Gastrocnemius medialis (tissue), 4 donors: ENCODE data around the gene OR6B3.

Experiments
- POLR2A ChIP-seq, 2 donors: fragments of 450-650 bp; IDR thresholded peaks; one replicate each; pipeline ENCODE4 v1.6.1; 2017; ENCODE audit warnings: antibody characterized with exemption in 2 of 2, mild to moderate bottlenecking in 2 of 2, moderate library complexity in 2 of 2
- TF ChIP-seq, protein P1 (sequence below), 5 experiments: fragments of 450-650 bp in 3 of 5; fragments of 200-600 bp in 2 of 5; sonication (generic) in 2 of 5; IDR thresholded peaks in 4 of 5; conservative IDR thresholded peaks in 1 of 5; 1 replicate in 4 of 5; 2 replicates in 1 of 5; pipeline ENCODE4 v1.5.1; 2016 to 2019; ENCODE audit warnings: antibody characterized with exemption in 5 of 5, mild to moderate bottlenecking in 3 of 5, moderate library complexity in 3 of 5

- TF ChIP-seq, protein P1, sequence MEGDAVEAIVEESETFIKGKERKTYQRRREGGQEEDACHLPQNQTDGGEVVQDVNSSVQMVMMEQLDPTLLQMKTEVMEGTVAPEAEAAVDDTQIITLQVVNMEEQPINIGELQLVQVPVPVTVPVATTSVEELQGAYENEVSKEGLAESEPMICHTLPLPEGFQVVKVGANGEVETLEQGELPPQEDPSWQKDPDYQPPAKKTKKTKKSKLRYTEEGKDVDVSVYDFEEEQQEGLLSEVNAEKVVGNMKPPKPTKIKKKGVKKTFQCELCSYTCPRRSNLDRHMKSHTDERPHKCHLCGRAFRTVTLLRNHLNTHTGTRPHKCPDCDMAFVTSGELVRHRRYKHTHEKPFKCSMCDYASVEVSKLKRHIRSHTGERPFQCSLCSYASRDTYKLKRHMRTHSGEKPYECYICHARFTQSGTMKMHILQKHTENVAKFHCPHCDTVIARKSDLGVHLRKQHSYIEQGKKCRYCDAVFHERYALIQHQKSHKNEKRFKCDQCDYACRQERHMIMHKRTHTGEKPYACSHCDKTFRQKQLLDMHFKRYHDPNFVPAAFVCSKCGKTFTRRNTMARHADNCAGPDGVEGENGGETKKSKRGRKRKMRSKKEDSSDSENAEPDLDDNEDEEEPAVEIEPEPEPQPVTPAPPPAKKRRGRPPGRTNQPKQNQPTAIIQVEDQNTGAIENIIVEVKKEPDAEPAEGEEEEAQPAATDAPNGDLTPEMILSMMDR (IDR thresholded peaks at IDR 0.05 in 4 of 5, conservative IDR thresholded peaks at IDR 0.05 in 1 of 5): no peak
- no peak for TF ChIP-seq POLR2A (IDR thresholded peaks at IDR 0.05)
These were observed 28.6 kb downstream of the OR6B3 start for GRCh38 chr2:240024766-240025165.
